Mammary microvascular endothelial cell (primary cell): Measurements from ENCODE around the gene KDM2B. TPM values are rescaled to one million over a fixed set of nuclear protein-coding genes. Genes with fewer than 3 reads are reported as not detected.

Experiments used
- total RNA-seq: library from RNA; depleted of rRNA; stranded (reverse); fragments of >200 nt; gene quantifications from 2 replicates; pipeline ENCODE4 v1.2.3, GENCODE V29; 2015

Gene KDM2B
- 28.4 TPM in 2 replicates for total RNA-seq

GRCh38 chr12:121580959-121581685 lies at the start of gene KDM2B:
Gene KDM2B, minus strand, starts transcription at chr12:121581023. Its CDS starts 112 bp downstream, at chr12:121580911.

GRCh38 chr12:121626087-121626852 lies 45.4 kb upstream of the KDM2B start, which contains the start of gene ORAI1:
Gene ORAI1, plus strand, starts transcription at chr12:121626530.

GRCh38 chr12:121399391-121400331 lies 181.2 kb downstream of the KDM2B start, which contains the start of gene RNF34:
Gene RNF34, plus strand, starts transcription at chr12:121400118. Its CDS starts 95 bp downstream, at chr12:121400213.

Other genes starting within 250 kb of the KDM2B start
- 129 and 133 TPM in 2 replicates for gene ANAPC5, start 228.6 kb downstream of the KDM2B start, total RNA-seq
- 40.7 and 52.2 TPM in 2 replicates for gene RNF34, start 180.9 kb downstream of the KDM2B start, total RNA-seq
- 27.3 and 30.8 TPM in 2 replicates for gene ORAI1, start 45.5 kb upstream of the KDM2B start, total RNA-seq
- gene MORN3, start 88.6 kb upstream of the KDM2B start, total RNA-seq = 0.20 and 0.47 TPM in 2 replicates
- gene TMEM120B, start 131.7 kb upstream of the KDM2B start, total RNA-seq = 8.5 and 10.2 TPM in 2 replicates
- 33.4 and 33.5 TPM in 2 replicates for gene RHOF, start 212.7 kb upstream of the KDM2B start, total RNA-seq
- 3.3 and 4.9 TPM in 2 replicates for gene SETD1B, start 223.0 kb upstream of the KDM2B start, total RNA-seq